GM19193 (cell line): ENCODE results near the gene AOPEP.

Experiments
- POLR2A ChIP-seq: IDR thresholded peaks from 4 replicates; pipeline ENCODE4 v1.6.1; 2011; ENCODE audit not compliant: insufficient read depth, insufficient read length; ENCODE audit errors: extremely low read depth

The AOPEP gene

DNA sequence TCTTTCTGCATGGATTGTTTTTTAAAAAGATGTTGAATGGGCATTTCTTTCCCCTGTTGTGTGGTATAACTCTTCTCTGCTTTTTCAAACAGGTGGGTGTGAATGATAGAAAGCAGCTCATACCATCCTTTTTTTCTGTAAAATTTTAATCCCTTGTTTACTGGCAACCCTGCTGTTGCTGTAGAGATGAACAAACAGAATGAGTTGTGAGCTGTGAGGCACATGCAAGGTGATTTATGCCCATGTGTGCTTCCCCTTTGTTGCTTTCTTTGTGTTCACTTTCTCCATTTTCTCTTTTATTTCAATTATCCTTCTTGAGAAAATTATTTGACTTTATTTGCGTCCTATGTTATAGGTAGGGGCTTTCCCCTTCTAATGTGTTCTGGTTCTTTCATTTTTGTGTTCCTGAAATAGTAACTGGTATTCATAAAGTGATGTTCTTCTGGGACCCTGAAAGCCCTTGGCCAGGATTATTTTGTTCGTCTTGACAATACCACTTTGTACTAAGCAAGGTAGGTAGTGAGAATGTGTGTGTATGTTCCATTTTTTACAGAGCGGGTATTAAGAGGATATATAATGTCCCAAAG is 79.9 kb downstream of the AOPEP start:
- no peak for TF ChIP-seq POLR2A

DNA sequence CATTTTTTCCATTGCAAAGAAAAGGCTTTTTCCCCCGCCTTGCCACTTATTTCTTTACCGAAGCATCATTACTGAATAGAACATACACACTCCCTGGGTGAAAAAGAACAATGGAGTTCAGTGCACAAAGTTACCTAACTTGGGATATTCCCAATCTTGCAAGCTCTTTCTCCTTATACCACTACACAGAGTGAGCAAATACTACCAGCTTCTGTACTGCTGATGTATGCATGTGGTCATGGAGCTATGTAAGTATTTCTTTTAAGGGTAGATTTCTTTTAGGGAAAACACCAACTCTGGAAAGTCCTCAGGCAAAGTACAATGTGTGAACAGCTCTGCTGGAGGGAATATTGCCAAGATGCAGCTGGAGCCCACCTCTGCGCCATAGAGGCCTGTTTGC is 81.1 kb downstream of the AOPEP start:
- TF ChIP-seq POLR2A = no peak

- TF ChIP-seq POLR2A = no peak
Measured at GRCh38 chr9:94808926-94809700, 82.6 kb downstream of the AOPEP start.

GRCh38 chr9:94809778-94810177 is 83.3 kb downstream of the AOPEP start:
- TF ChIP-seq POLR2A = no peak

GRCh38 chr9:94811074-94811473 is 84.6 kb downstream of the AOPEP start:
- no peak for TF ChIP-seq POLR2A

DNA sequence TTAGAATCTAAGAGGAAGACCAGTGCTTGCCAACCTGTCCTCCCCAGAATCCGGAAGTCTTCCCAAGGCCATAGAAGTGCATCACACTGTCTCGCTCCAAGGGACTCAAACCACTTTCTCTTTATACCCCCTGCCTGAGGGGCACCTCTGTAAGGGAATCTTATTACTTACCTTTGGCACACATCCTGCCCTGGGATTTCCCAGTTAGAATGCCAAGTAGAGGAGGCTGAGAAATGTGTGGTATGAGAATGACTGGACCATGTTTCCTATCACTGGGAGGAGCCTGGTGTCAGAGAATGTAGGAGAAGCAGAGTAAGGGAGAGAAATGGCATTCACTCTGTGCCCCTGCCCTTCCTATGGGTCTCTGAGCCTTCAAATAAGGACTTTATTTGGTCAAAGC is 85.8 kb downstream of the AOPEP start:
- TF ChIP-seq POLR2A = no peak

- no peak for TF ChIP-seq POLR2A
Measured at GRCh38 chr9:94813379-94813778, 86.9 kb downstream of the AOPEP start.

GRCh38 chr9:94817291-94818177 is 91.0 kb downstream of the AOPEP start:
- TF ChIP-seq POLR2A = no peak

DNA sequence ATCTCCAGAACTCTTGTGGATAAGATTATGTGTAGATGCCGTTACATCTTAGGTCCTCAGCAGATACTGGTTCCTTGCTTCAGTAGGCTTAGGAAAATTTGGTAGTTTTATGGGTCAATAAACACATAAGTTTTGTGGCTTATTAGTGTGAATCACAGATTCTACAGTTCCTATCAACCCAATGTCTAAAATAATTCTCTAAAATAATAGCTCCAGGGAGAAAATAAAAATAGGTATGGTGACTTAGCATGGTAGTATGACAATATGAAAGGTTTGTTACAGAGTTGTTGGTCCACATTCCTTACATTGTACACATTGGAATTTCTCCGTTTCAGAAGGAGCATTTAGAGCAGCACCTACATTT is 91.7 kb downstream of the AOPEP start:
- no peak for TF ChIP-seq POLR2A

DNA sequence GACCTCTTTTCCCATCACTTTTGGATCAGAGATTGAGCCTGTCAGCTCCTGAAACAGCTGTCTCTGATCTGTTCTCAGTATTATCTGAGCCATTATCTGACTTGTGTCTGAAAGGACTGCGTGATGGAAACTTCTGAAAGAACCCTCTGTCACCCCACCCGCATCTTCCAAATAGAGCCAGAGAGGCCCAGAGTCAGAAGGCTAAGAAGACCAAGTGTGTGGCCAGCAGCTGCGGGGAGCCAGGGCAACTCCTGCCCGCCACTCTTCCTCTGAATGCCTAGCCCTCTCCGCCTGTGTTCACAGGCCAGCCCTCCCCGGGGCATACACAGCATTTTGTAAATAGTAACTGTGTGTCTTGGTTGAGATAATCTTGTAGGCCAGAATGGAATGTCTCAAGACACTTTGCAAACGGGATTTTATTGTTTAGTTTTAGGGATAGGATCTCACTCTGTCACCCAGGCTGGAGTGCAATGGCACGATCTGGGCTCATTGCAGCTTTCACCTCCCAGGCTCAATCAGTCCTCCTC is 92.7 kb downstream of the AOPEP start:
- no peak for TF ChIP-seq POLR2A

DNA sequence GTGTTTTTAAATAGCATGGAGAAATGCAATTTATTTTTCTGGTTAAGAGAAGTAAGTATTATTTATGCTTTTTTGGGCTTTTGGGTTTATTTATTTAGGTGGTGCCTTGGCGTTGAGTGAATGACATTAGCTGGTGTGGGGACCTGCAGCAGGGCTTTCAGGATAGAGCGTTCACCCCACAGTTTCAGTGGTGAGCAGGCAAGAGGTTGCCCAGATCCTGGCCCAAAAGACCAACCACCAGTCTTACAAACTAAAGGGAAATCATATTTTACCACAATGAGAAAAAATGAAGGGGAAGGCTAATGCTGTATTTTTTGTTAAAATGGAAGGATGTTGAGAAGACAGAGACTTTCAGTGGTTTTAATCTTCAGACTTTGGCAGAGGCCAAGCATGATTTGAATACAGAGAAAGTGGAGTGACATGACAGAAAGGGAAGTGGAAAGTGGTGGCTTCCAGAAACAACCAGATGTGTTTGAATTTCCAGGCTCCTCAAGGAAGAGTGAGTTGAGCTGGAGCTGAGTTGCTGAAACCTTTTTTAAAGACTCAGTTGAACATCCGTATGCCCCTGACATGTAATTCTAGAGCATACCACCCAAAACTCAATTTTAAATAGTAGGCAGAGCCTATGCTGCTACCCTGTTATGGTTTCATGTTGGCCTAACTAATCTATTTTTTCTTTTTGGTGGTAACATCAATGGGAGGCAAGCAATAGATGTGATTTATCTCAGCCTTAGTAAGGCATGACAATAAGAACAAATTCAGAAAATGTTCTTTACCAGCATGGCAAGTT is 94.8 kb downstream of the AOPEP start:
- TF ChIP-seq POLR2A = no peak

DNA sequence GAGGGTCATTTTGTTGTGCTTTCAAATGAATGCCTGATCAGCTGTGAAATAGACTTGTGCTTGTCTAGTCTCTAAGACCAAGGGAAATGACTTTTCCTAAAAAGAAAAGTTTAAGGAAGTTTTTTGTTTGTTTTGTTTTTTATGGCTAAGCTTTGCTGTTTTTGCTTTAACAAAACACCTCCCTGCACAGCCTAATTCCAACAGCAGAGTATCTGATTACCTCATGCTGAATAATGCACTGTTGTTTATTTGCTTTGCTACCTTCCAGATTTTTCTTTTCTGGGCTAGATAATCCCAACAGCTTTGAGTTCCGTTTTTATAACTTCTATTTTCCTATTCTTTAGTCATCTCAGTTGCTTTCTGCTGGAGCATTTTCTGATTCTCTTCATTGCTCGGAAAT is 95.8 kb downstream of the AOPEP start:
- no peak for TF ChIP-seq POLR2A

DNA sequence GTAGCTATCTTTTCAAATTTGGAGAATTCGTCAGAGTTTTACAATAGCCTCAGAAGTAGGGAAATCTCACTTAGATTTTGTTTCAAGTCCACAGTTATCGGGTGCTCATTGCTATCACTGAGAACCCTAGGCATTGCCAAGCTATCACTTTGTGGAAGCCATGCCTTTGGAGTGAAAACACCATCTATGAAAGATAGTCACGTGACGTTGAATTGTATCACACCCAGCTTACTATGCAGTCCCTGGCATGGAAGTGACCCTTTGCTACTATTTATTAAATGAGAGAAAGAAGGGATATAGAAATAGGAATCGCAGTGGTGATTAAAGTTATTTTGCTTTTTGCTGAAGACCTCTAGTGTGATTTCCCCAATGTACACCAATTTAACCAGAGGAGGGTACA is 97.2 kb downstream of the AOPEP start:
- no peak for TF ChIP-seq POLR2A

DNA sequence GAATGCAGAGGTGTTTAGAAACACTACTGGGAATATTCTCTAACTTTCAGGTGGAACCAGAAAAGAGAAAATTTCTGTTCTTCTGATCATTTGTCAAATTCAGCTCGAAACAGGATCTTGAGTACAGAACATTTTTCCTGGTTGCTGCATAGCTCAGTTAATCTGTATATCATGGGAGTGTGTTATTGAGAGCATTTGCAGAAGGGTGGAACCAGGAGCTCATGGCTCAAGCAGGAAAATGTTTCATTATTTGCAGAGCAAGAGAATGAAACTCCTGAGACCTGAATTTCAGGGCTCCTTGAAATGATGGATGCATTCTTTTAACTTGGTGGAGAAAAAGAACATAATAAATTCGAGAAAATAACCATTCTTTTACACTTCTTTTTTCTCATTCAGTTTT is 97.9 kb downstream of the AOPEP start:
- TF ChIP-seq POLR2A = no peak
